ENCODE measurements around the gene LRTM1. TPM values are rescaled to one million over a fixed set of nuclear protein-coding genes. Genes with fewer than 3 reads are reported as not detected.

The LRTM1 gene
- total RNA-seq, 1 experiment from 2014 or later = not detected

- Histone ChIP-seq H3K27me3 (ENCODE audit: insufficient read depth, low read length) (no peaks in the 10 kb centered on the region), H3K23ac (ENCODE audit: insufficient read length, low read depth, low read length) (no peak overlapping the region), H3K79me1 (ENCODE audit: insufficient read depth, low read depth, low read length, poor library complexity, severe bottlenecking) (no peaks in the 10 kb centered on the region), H3T11ph (ENCODE audit: low read length) (no peak overlapping the region), H3K4ac (ENCODE audit: low read depth, low read length) (no peak overlapping the region), H3K27ac (ENCODE audit: insufficient read length, low read depth, low read length) (no peak overlapping the region), H3K4me2 (ENCODE audit: insufficient read depth, insufficient read length, low read length) (no peak overlapping the region), H3K14ac (ENCODE audit: insufficient read depth, low read length) (no peak overlapping the region), H4K8ac (replicated peaks; ENCODE audit: insufficient read length, low read depth, low read length) (no peak overlapping the region), H2BK5ac (ENCODE audit: insufficient read length, low read length) (no peak overlapping the region), H2BK120ac (ENCODE audit: low read depth, low read length, poor library complexity, severe bottlenecking) (no peak overlapping the region), H2BK12ac (ENCODE audit: insufficient read length, low read depth, low read length) (no peak overlapping the region), H2BK15ac (ENCODE audit: low read depth, low read length) (no peak overlapping the region), H4K91ac (ENCODE audit: insufficient read length, low read depth, low read length) (no peak overlapping the region), H2BK20ac (ENCODE audit: low read depth, low read length, poor library complexity, severe bottlenecking) (no peak overlapping the region), H3K79me2 (ENCODE audit: insufficient read depth, low read length) (no peaks in the 10 kb centered on the region), H4K5ac (ENCODE audit: insufficient read length, low read depth, low read length) (no peak overlapping the region), H3K4me1 (ENCODE audit: insufficient read depth, low read length) (peaks cover 9% of the 10 kb centered on the region), H3K18ac (ENCODE audit: insufficient read length, low read depth, low read length) (no peak overlapping the region), H3K56ac (ENCODE audit: insufficient read length, low read depth, low read length) (no peak overlapping the region), H4K20me1 (ENCODE audit: control insufficient read depth, insufficient read depth, insufficient read length) (no peaks in the 10 kb centered on the region), H2AFZ (ENCODE audit: low read length) (no peak overlapping the region), H3K23me2 (ENCODE audit: insufficient read length, low read depth, low read length, poor library complexity, severe bottlenecking) (no peaks in the 10 kb centered on the region), H3K9me3 (ENCODE audit: control insufficient read depth, low read depth, low read length) (no peaks in the 10 kb centered on the region), H3K9ac (ENCODE audit: extremely low read depth, insufficient read length, low read length) (no peak overlapping the region), H2AK5ac (ENCODE audit: insufficient read length, low read length) (no peak overlapping the region)
- DNase-seq = no peak
- H3K27me3 Mint-ChIP-seq (ENCODE audit: low read depth) = no peaks in the 10 kb centered on the region
- TF ChIP-seq CTCF (conservative IDR thresholded peaks at IDR 0.05) = no peak
- peak overlapping the region in 1 of 3 experiments; percentile 85; a peak in 1 of 7 replicates for H3K27ac Mint-ChIP-seq
- 0 out of 7 replicates have a peak, but pooled peaks cover 0 to 2% (median 0%) of the 10 kb centered on the region in 3 experiments for H3K36me3 Mint-ChIP-seq (ENCODE audit: insufficient read depth in 1 of 3, low read depth in 3 of 3)
- WGBS (ENCODE audit: extremely low coverage, insufficient read length, low lambda C conversion rate) = no CpG with 5 or more reads among the region's 4 CpGs
- H3K4me1 Mint-ChIP-seq = peaks cover 43 to 44% of the 10 kb centered on the region in 2 experiments
- H3K9me3 Mint-ChIP-seq = no peaks in the 10 kb centered on the region
- H3K4me3 Mint-ChIP-seq = no peak overlapping the region
Measured at GRCh38 chr3:54957711-54958110, 29.9 kb upstream of the LRTM1 start.

Measured in H9 (cell line).